ENCODE measurements around the gene BPIFA1. TPM values are rescaled to one million over a fixed set of nuclear protein-coding genes. Genes with fewer than 3 reads are reported as not detected.
A peak's percentile ranks its signal among the peaks of the same experiment; 100 is the strongest.

The BPIFA1 gene
- total and polyA plus RNA-seq, 2 of the 8 experiments (the other 6 are each of a cell fraction or from before 2014, with no cell fraction given), result not detected

- Histone ChIP-seq H3K4me1 (replicated peaks in 1 of 4; ENCODE audit: control insufficient read depth in 3 of 4, insufficient read depth in 4 of 4, low read length in 3 of 4) (no peaks in the 10 kb centered on the region; a peak in 1 of 7 replicates), H3K27me3 (replicated peaks in 1 of 4; ENCODE audit: control insufficient read depth in 3 of 4, extremely low read depth in 1 of 4, insufficient read depth in 3 of 4, low read length in 3 of 4) (no peaks in the 10 kb centered on the region)
Measured at GRCh38 chr20:33291416-33291815, 55.6 kb downstream of the BPIFA1 start.

More at GRCh38 chr20:33291416-33291815, 55.6 kb downstream of the BPIFA1 start:
- H2AK5ac ChIP-seq (ENCODE audit: low read depth, low read length), result no peak overlapping the region
- H3K18ac ChIP-seq (ENCODE audit: extremely low read depth, low read length), result no peak overlapping the region
- no peaks in the 10 kb centered on the region for H3K79me2 ChIP-seq (ENCODE audit: control insufficient read depth in 1 of 2, insufficient read depth in 2 of 2, low read length in 2 of 2)
- FAIRE-seq (no peak), DNase-seq (ENCODE audit: low read depth in 1 of 2, low spot score in 2 of 2) (no peak)
- H3K79me1 ChIP-seq (ENCODE audit: low read depth, low read length), result no peaks in the 10 kb centered on the region
- H3K14ac ChIP-seq (ENCODE audit: insufficient read length), result no peak overlapping the region
- no peak overlapping the region for H3K27ac ChIP-seq (ENCODE audit: low read depth, low read length)
- no peak overlapping the region for H2BK5ac ChIP-seq (ENCODE audit: low read depth, low read length)
- H4K8ac ChIP-seq (ENCODE audit: extremely low read depth, insufficient read depth, low read length), result no peak overlapping the region
- no peak overlapping the region for H3K4me2 ChIP-seq (ENCODE audit: insufficient read depth in 1 of 2, low read depth in 2 of 2, low read length in 2 of 2)
- no peaks in the 10 kb centered on the region for H3K23me2 ChIP-seq (ENCODE audit: low read depth, low read length)
- no peaks in the 10 kb centered on the region for H3K9me3 ChIP-seq (ENCODE audit: insufficient read depth in 2 of 2, low read depth in 1 of 2, low read length in 1 of 2)
- 0 out of 2 replicates have a peak overlapping the region, but pooled peaks have one; percentile 18 for H2BK15ac ChIP-seq (ENCODE audit: low read length)
- POLR2A ChIA-PET (ENCODE audit: partially characterized antibody), result no interaction called here
- H2AFZ ChIP-seq (ENCODE audit: low read length), result peak overlapping the region; percentile 82; the same call in 1 of the 2 replicates
- H2BK120ac ChIP-seq (replicated peaks; ENCODE audit: low read depth, low read length), result no peak overlapping the region
- H3K4me3 ChIP-seq (ENCODE audit: extremely low read depth in 1 of 4, insufficient read depth in 2 of 4, low read depth in 3 of 4, low read length in 4 of 4), result no peak overlapping the region
- CTCF ChIA-PET (ENCODE audit: partially characterized antibody), result interaction anchor here (0.8 to 6.9 kb wide), 21 partner anchors 8 to 316 kb away, joined by 3 to 81 read pairs (median 5); partner anchors contain the start of gene BPIFB1
- no peaks in the 10 kb centered on the region for H4K20me1 ChIP-seq (replicated peaks in 1 of 2; ENCODE audit: control insufficient read depth in 1 of 2, insufficient read depth in 2 of 2, low read length in 2 of 2)
- no peak overlapping the region for H3K4ac ChIP-seq (replicated peaks; ENCODE audit: insufficient read length, low read depth, low read length)
- no peaks in the 10 kb centered on the region for H3K36me3 ChIP-seq (ENCODE audit: control insufficient read depth in 2 of 4, insufficient read depth in 4 of 4, low read length in 3 of 4)
- H3K9ac ChIP-seq (replicated peaks in 1 of 4; ENCODE audit: extremely low read depth in 1 of 4, low read depth in 3 of 4, low read length in 3 of 4), result no peak overlapping the region
- H3K56ac ChIP-seq (replicated peaks; ENCODE audit: insufficient read length, low read depth, low read length), result no peak overlapping the region
- H2BK20ac ChIP-seq (ENCODE audit: low read length), result no peak overlapping the region
- 94% methylated on average over 8 of the region's 8 CpGs; no CpG with 5 or more reads in 1 of the 2 experiments for WGBS, 2 experiments (ENCODE audit: extremely low coverage in 1 of 2, insufficient coverage in 1 of 2, insufficient read length in 1 of 2, insufficient replicate concordance in 2 of 2, low coverage in 1 of 2, low lambda C conversion rate in 2 of 2, missing lambda C conversion rate in 1 of 2)
- no peak overlapping the region for H2BK12ac ChIP-seq (ENCODE audit: low read depth, low read length)
- TF ChIP-seq RNF2 (IDR thresholded peaks at IDR 0.05; ENCODE audit: borderline replicate concordance, low read depth, low read length, missing control alignments, poor library complexity, severe bottlenecking) (no peak), USF2 (IDR thresholded peaks at IDR 0.05; ENCODE audit: low read length) (no peak), SAP30 (IDR thresholded peaks at IDR 0.05; ENCODE audit: insufficient read depth, insufficient replicate concordance, low read length) (no peak), CHD2 (IDR thresholded peaks at IDR 0.05; ENCODE audit: low read length) (no peak), RXRA (IDR thresholded peaks at IDR 0.05; ENCODE audit: insufficient read depth, low read depth, low read length) (no peak), PHF8 (conservative IDR thresholded peaks at IDR 0.05; ENCODE audit: low read depth, low read length) (no peak), NRF1 (IDR thresholded peaks at IDR 0.05; ENCODE audit: low read depth, low read length) (no peak)
- H4K5ac ChIP-seq (ENCODE audit: insufficient read length, low read depth, low read length), result no peak overlapping the region
- H3K23ac ChIP-seq (ENCODE audit: insufficient read length), result no peak overlapping the region
- H4K91ac ChIP-seq (replicated peaks; ENCODE audit: insufficient read length, low read length), result no peak overlapping the region
